GM21447 (cell line): ENCODE data around the gene VPS4A.
A peak's percentile ranks its signal among the peaks of the same experiment; 100 is the strongest.
"Not testable (repeated sequence)": the region's sequence is repeated elsewhere in the genome, so short reads cannot be mapped to it uniquely, and the experiment has no call there.

Experiments
- ATAC-seq: cut with Tn5 transposase; IDR thresholded peaks from one replicate; pipeline ENCODE4 v1.9.1; 2021; ENCODE audit not compliant: unreplicated experiment

VPS4A gene

DNA sequence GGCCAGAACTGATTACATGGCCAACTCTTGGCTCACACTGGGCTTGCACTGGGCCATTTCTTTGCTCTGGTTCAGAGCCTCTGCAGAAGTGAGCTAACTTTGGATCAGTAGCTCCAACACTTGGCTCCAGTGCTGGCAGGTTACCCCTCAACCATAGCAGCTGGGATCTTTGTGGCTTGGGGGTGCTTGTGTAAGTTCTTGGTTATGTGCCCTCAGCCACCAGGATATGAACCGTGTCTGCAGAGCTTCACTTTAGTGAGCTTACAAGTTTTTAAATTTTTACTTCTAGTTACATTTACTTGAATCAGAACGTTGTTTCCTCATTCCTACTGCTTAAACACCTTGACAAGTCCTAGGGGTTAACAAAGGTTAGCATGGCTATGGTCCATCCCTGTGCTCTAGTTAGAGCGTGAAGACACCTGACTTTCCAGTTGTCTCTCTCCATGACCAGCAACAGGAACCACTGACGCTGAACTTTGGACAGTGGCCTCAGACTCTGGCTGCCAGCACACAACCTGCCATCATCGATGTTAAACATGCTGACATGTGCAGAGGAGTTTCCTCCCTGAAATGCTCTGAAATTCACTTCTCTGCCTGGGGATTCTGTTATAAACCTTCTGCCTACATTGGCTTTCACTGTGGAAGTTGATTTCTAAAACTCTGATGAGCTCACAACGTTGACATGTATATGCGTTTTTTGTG, 15.2 kb downstream of the VPS4A start:
- ATAC-seq: no peak

DNA sequence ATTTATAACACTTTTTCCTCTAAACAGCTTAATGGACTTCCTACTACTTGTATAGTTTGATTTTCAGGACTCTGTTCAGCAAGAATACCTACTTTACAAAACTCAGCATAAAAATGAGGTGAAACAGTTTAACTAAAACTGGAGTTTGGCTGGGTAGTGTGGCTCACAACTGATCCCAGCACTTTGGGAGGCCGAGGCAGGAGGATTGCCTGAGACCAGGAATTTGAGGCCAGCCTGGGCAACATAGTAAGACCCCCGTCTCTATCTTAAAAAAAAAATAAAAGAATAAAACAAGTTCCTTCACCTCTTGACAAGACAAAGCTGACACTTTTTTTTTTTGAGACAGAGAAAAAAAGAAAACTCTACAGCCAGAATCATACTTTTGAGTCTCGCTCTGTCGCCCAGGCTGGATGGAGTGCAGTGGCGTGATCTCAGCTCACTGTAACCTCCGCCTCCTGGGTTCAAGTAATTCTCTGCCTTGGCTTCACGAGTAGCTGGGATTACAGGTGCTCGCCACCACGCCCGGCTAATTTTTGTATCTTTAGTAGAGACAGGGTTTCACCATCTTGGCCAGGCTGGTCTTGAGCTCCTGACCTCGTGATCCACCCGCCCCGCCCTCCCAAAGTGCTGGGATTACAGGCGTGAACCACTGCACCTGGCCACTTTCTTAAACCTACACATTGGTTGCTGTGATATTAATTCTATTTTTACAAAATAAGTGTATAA, 16.6 kb downstream of the VPS4A start:
- no peak for ATAC-seq

DNA sequence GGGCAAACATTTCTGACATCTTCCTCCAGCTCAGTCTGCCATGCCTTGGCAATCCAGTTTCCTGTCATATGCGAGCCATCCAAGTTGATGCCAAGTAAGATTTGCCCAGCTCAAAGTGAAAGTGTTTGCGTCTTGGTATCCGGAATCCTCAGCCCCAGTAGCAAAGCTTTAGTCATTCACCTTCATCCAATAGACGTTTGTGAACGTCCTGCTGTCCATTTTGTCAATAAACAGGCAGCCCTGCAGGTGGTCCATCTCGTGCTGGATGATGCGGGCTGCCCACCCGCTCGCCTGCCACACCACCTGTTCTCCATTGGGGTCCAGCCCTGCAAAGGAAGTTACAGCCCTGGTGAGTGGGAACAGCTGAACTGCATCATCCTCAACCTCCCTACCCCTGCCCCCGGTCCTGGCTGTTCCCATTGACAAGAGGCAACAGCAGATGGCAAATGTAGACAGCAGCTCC, 17.7 kb downstream of the VPS4A start:
- no peak for ATAC-seq

DNA sequence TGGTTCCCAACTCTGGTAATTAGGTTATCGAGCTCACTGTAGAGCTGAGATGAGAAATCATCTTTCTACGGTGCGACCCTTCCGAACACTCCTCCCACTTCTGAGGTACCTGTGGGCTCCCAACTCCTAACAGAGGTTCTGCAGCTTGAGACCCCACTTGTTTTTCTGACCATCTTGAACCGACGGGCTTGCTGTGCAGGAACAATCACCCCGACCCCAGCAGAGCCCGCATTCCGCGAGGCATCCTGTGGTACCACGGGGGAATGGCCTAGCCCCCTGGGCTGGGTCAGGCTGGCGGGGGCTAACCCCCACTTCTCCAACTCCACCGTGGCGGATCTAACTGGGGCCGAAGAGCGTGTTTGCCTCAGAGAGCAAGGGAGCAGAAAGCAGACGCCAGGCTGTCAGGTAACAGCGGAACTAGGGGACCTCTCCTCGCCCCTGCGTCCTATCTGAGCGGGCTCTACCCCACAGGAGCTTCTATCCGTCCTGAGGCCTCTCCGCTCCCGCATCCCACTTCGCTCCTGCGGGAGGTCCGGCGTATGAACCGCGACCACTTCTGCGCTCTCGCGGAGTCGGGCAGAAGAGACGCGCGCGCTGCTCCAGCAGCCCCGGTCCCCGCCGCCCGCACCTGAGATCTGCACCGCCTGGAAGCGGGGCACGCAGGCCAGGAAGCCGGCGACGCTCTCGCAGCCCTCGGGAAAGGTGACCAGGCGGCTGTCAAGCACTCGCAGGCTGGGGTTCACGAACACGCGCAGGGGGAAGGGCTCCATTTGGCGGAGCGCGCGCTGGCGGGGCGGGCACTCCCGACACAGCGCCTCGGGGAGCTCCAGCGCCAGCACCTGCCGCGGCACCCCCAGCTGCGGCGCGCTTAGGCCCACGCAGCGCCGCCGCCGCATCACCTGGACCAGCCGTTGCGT, 18.5 kb downstream of the VPS4A start:
- peak; percentile 35 for ATAC-seq

DNA sequence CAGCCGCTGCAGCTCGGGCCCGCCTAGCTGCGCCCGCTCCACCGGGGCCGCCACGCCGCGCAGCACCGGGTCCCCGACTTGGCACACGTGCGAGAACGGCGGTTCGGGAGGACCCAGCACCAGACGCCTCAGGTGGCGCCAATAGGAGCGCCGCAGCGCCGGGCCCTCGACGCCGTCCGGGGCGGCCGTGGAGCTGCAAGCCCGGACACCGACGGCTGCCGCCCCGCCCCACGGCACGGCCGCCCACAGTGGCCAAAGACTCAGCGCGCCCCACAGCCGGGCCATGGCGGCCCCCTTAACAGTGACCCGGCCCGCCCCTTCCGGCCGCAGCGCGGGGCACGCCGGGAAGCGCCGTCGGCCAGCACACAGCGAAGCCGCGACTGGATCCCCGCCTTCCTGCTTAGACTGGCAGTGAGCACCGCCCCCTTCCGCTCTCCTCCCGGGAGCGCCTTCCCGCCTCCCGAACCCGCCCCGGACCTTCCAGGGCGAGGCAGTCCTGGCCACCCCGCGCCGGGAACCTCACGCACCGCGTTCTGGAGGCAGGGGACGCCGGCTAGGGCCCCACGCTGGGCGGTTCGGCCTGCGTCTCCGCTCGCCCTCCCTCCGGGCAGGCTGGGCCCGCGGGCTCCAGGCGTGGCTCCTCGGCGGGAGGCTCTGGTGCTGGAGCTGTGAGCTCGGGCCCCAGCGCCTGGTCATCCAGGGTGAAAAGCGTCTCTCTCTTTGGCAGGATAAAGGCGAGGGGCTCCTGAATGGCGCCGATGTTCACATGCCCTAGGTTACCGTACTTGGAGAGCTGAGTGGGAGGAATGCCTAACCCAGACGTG, 19.3 kb downstream of the VPS4A start, which contains the start of gene PDF:
TSS of gene PDF (minus strand) at position 303 of the 824 bp plus-strand sequence. CDS start at position 285, 18 bp downstream.
- ATAC-seq: peak; percentile 91

DNA sequence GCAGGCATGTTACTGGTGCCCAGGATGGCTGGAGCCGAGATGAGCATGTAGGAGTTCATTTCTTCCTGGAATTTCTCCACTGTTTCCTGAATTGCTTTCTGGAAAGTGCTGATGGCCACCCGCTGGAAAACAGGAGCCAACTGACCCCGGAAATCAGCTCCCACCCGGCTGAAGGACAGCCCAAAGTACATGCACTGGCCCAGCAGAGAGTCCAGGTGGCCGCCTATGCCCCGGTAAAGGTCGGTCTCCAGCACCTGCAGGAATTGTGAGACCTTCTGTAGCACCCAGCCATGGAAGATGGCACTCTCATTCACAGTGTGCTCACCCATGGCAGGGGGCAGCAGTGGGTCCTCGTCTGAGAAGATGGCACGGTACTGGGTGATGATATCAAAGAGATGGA, 23.5 kb downstream of the VPS4A start:
- no peak for ATAC-seq

DNA sequence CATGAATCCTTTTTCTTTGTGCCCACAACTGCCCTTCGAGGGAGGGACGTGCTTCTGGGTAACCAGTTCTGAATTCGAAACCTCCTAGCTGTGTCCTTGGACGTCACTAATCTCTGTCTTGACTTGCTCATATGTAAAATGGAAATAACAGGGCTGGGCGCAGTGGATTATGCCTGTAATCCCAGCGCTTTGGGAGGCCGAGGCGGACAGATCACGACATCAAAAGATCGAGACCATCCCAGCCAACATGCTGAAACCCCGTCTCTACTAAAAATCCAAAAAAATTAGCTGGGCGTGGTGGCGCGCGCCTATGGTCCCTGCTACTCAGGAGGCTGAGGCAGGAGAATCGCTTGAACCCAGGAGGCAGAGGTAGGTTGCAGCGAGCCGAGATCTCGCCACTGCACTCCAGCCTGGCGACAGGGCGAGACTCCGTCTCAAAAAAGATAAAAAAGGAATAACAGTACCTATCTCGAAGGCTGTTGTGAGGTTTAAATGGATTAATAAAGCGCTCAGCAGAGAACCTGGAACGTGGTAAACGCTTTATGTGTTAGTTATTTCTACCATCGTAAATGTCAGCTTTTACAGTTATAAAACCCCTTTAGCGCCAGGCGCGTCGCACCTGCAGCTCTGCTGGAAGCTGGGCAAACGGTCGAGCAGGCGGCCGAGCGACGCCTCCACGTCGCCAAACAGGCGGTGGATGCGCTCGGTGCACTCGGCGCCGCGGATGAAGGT, 27.6 kb downstream of the VPS4A start:
- ATAC-seq: no peak

DNA sequence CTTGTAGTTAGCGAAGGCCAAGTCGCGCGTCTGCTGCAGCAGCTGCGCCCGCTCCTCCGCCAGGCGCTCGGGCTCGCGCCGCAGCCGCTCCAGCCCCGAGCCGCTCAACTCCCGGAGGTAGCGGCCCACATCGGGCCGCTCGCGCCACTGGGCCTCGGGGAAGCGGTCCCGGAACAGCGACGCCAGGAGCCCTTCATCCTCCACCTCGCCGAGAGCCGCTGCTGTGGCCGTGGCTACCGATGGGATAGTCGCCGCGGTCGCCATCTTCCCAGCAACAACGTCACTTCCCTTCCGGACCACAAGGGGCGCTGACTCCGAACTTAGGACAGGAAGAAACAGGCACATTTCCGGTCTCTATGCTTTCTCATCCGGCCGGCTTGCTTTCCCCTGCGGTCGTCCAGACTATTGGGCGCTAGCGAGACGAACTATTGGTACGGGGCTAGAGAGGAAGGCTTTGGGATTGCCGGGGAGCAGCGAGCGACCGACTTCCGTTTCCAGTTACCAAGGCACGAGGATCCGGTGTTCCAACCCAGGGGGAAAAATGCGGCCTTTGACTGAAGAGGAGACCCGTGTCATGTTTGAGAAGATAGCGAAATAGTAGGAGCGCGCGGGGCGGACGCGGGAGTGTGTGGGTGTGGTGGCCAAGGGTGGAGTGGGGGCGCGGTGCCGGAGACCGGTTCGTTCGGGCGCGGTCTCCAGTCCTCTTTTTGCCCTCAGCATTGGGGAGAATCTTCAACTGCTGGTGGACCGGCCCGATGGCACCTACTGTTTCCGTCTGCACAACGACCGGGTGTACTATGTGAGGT, 28.3 kb downstream of the VPS4A start, which contains the start of the genes COG8 and NIP7:
TSS of gene COG8 (minus strand) at position 276 of the 806 bp plus-strand sequence. CDS start at position 264, 12 bp downstream.
TSS of gene NIP7 (plus strand) at position 484 of the 806 bp plus-strand sequence. CDS start at position 542, 58 bp downstream.
- peak; percentile 93 for ATAC-seq

DNA sequence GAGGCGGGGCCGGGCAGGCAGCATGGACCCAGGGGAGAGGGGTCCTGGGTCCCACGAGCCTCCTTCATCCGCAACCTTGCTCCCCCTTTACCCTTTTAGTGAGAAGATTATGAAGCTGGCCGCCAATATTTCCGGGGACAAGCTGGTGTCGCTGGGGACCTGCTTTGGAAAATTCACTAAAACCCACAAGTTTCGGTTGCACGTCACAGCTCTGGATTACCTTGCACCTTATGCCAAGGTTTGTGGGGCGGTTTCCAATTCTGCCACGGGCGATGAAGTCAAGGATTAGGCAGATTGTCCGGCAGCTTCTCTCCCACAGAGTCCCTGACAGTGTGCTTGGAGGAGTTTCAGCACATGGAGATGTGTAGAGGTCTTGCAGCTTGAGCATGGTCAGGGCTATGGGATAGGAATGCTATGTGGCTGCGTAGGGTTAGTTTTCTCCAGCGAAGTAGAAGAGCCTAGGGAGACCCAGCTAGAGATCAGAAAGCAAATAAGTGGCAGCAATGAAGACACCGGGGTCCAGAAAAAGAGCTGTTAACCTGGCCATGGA, 29.0 kb downstream of the VPS4A start:
- ATAC-seq: no peak

DNA sequence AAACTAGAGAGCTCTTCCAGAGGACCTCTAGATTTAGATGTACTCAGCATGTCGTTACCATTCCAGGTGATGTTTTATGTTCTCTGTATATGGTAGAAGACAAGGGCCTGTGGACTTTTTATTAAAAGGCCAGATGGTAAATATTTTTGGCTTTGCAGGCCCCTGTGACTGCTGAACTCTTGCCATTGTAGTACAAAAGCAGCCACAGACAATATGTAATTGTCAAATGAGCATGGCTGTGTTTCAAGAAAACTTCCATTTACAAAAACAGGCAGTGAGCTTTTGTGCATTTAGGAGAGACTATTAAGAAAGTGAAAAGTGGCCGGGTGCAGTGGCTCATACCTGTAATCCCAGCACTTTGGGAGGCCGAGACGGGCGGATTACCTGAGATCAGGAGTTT, 33.0 kb downstream of the VPS4A start:
- no peak for ATAC-seq

DNA sequence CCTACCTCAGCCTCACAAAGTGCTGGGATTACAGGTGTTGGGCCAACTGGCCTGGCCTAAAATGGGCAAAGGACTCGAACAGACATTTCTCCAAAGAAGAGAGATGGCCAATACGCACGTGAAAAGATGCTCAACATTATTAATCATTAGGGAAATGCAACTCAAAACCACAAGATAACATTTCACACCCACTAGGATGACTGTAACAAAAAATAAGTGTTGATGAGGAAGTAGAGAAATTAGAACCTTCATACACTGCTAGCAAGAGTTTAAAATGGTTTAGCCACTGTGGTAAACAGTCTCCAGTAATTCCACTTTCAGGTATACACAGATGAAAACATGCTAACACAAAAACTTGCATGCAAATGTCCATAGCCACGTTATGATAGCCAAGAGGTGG, 34.8 kb downstream of the VPS4A start:
- no peak for ATAC-seq

DNA sequence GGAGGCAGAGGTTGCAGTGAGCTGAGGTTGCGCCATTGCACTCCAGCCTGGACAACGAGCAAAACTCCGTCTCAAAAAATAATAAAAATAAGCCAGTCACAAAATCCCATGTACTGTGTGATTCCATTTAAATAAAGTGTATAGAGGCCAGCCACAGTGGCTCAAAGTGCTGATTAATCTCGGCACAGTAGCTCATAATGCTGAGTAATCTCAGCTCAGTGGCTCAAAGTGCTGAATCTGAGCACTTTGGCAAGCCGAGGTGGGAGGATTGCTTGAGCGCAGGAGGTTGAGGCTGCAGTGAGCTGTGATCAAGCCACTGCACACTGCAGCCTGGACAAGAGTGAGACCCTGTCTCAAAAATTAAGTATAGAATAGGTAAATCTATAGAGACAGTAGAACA, 35.5 kb downstream of the VPS4A start:
- no peak for ATAC-seq

DNA sequence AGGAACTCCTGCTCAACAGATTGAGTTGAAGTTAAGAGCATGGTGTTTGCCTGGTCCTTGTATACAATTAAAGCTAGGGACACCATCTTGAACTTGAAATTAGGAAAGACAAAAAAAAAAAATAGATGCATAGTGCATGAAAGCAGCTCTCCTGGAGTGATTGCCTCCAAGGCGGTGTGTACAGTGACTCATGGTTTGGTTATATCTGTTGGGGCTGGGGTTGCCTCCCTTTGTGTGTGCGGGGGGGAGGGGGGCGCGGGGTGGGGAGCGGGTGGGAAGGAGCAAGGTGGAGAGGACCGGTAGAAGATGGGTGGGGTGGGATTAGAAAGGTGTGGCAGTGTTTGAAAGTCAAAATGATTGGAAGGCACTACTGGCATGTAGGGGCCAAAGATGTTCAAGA, 37.1 kb downstream of the VPS4A start:
- no peak for ATAC-seq

DNA sequence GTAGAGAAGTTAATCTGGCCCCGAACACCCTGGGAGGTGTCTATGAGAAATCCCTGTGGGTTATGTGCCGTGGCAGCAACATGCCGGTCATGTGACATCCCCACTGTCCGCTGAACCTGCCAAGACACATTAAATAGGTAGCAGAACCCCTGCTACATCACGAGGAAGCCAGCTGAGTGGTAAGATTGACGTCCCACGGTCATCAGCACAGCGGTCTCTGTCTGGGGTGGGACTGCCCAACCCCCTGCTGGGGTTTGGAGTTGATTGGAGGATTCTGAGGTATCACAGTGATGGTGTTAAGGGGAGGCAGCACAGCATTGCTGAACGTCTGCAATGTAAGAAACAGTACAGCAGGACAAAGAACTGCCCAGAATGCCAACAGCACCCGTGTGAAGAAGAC, 38.4 kb downstream of the VPS4A start:
- ATAC-seq: no peak

DNA sequence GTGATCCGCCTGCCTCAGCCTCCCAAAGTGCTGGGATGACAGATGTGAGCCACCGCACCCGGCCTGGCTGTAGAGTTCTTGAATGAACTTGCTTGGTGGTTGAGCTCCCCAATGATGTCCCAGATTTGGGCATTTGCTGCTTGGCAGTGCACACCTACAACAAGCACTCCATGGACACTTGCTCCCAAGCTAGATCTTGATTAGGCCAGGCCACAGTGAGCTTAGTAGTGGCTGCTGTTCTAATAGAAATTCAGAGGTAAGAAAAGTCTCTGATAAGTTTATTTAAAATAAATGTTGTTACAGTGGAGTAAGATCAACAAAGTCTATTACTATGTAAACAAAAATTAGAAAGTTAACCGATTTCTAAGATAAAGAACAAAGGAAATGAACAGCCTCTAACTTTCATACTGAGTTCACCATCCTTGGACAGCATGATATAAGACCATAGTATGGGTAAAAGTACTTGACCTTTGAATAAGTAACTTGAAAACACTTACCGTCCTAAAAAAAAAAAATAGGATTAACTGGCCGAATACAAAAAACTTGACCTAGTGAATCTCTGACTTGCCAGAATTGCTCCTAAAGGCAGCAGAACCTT, 39.5 kb downstream of the VPS4A start:
- no peak for ATAC-seq

DNA sequence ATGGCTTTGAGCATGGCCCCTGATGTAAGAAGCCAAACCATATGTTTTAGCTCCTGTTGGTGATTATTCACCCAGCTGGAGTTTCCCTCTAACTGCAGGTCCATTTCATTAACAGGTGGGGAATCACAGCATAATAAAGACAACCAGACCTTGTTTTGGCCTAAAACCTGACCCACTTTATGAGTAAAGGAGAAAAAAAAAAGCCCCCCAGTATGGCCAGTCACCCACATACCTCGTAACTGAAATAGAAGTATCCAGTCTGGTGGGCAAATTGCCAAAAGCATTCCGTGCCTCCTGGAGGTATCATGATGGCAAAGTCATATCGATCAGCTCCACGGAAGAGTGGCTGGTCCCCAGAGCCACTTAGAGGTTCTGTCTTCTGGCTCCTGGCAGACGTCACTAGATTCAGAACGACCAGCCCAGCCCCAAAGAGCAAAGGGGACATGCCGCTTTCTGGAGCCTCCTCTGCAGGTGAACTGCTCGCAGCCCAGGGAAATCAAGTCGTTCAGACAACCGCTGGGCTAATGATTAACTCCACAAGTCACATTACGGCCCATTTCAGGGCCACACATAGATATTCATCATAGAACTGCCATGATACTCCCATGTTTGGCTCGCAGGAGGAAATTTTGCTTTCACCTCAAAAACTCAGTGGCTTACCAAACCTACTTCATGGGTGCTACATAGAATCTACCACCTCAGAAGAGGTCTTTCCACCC, 40.3 kb downstream of the VPS4A start, which contains the start of gene TMED6:
TSS of gene TMED6 (minus strand) at position 478 of the 719 bp plus-strand sequence. CDS start at position 445, 33 bp downstream.
- ATAC-seq: no peak

DNA sequence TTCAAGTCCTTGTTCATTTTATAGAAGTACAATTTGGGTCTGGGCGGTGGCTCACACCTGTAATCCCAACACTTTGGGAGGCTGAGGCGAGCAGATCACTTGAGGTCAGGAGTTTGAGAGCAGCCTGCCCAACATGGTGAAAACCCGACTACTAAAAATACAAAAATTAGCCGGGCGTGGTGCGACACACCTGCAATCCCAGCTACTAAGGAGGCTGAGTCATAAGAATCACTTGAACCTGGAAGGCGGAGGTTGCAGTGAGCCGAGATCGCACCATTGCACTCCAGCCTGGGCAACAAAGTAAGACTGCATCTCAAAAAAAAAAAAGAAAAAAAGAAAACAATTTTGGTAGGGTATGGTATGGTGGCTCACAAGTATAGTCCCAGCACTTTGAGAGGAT, 48.9 kb downstream of the VPS4A start:
- not testable (repeated sequence) for ATAC-seq
